ENCODE measurements around the gene RHBDD1. TPM values are rescaled to one million over a fixed set of nuclear protein-coding genes. Genes with fewer than 3 reads are reported as not detected.

Gene RHBDD1
- total and polyA plus RNA-seq, 12 donors = 4.5 to 57.1 (median 33.7) TPM

GRCh38 chr2:227043981-227044380, 208.1 kb downstream of the RHBDD1 start:
- H3K4me1 ChIP-seq = no peaks in the 10 kb centered on the region
- no peak overlapping the region for H3K4me3 ChIP-seq
- 84 to 87% methylated on average over 3 of the region's 3 CpGs for WGBS, 2 donors
- TF ChIP-seq, protein P1, sequence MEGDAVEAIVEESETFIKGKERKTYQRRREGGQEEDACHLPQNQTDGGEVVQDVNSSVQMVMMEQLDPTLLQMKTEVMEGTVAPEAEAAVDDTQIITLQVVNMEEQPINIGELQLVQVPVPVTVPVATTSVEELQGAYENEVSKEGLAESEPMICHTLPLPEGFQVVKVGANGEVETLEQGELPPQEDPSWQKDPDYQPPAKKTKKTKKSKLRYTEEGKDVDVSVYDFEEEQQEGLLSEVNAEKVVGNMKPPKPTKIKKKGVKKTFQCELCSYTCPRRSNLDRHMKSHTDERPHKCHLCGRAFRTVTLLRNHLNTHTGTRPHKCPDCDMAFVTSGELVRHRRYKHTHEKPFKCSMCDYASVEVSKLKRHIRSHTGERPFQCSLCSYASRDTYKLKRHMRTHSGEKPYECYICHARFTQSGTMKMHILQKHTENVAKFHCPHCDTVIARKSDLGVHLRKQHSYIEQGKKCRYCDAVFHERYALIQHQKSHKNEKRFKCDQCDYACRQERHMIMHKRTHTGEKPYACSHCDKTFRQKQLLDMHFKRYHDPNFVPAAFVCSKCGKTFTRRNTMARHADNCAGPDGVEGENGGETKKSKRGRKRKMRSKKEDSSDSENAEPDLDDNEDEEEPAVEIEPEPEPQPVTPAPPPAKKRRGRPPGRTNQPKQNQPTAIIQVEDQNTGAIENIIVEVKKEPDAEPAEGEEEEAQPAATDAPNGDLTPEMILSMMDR (IDR thresholded peaks at IDR 0.05) = no peak
- peaks cover 0 to 58% (median 0%) of the 10 kb centered on the region in 9 donors for H3K36me3 ChIP-seq
- peaks cover 0 to 3% (median 0%) of the 10 kb centered on the region in 11 donors for H3K9me3 ChIP-seq
- no peaks in the 10 kb centered on the region for H3K27me3 ChIP-seq
- DNase-seq (no peak), ATAC-seq (no peak)
- intact Hi-C loops (cut with DNase I) = no loop called here
- no peak overlapping the region for H3K27ac ChIP-seq

Other genes with a start within 250 kb of the RHBDD1 start
- gene IRS1, start 36.2 kb upstream of the RHBDD1 start, total RNA-seq = 10 to 100 TPM; 12.7 to 20.2 (median 15.1) TPM
- 1 to 10 TPM; 2.2 to 5.6 TPM for gene IRS1, start 36.2 kb upstream of the RHBDD1 start, polyA plus RNA-seq